GM21825 (cell line): ENCODE measurements around the gene TBX5.

Source experiments
- ATAC-seq: cut with Tn5 transposase; IDR thresholded peaks from one replicate; pipeline ENCODE4 v1.9.1; 2021; ENCODE audit warnings: mild to moderate bottlenecking, moderate library complexity; ENCODE audit not compliant: unreplicated experiment

Gene TBX5

GRCh38 chr12:114406984-114407841 is 1.3 kb upstream of the TBX5 start:
- no peak for ATAC-seq

DNA sequence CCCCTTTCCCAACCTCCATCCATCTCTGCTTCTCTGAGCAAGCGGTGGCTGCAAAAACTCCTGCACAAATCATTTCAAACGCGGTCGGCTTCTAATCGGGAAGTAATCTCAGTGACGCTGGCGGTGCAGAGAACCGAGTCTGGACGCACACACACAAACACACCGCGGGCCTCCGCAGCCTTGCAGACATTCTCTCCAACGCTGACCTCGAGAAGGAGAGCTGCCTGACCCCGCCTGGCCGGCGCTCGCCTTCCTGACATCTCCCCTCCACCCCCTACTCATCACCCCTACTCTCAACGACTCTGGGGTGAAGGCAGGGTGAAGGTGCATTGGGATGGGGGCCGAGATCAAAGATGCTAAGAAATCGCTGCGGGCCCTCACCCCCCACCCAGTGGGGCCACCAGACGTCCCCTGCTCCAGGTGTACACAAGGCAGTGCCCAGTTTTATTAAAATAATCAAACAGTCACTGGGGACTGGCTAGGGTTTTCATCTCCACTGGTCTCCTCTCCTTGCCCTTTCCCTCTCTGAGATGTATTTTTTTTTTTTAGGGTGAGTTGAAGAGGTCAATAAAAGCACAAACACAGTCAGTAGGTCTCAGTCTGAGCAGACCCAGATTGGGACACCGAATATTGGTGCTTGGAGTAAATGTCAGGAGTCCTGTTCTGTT is 506 bp upstream of the TBX5 start:
- ATAC-seq: no peak

DNA sequence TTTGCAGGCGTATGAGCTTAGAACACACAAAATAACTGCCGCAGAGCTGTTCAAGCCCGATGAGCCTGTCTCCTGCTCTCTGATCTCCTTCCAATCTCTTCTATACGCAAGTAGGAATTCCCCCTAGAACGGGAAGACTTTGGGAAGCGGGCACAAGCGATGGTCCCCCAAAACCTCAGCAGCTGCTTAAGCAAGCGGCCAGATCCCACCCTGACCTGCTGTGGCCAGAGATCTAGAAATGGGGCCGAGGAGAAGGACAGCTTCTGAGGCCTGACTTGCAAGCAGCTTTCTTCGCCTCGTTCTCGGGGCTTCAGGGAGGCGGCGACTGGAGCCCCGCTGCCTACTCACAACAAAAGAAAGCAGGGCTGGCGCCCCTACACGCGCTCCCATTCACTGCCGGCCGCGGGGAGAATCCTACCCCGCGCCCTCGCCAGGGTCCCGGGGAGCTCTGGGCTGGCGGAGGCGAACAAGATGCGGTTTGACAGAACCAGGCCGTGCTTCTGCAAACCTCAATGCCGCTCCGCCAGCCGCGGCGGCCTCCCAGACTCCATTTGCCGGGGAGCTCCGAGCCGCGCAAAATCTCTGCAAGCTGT is 922 bp downstream of the TBX5 start:
- no peak for ATAC-seq

DNA sequence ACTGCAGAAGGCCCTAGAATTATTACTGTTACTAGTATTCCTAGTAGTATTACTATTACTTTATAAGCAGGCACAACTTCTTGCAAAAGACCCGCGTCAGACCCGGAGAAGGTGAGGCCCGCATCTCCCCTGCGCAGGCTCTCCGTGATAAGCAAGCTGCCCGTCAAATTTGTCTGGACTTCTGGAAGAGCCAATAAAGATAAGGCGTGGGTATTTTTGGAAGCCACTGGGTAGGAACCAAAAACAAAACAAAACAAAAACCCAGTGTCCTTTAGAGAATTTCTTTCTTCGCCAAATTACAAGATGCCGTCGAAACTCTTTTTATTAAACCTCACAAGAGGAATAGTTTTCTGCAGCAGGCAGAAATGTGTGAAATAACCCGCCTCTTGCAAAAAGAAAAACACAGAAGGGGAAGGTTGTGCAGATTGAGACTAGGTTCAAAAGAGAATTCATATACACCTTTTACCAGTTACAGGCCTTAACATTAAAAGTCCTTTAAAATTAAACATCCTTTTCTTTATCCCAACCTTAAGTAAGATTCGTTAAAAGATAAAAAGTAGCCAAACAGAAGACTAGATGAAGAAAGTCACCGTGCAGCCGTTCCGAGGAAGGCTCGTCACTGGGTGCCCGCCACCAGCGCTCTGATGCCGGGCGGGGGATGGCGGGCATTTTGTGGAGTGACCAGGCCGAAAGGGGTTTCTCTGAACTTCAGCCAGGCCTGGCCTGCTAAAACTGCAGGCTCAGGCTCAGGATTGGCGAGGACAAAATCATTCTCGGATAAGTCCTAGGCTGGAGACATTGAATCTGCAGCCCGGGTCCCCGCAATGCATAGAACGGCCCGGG is 1.6 kb downstream of the TBX5 start:
- ATAC-seq: no peak

GRCh38 chr12:114403690-114404066 is 2.3 kb downstream of the TBX5 start:
- no peak for ATAC-seq

DNA sequence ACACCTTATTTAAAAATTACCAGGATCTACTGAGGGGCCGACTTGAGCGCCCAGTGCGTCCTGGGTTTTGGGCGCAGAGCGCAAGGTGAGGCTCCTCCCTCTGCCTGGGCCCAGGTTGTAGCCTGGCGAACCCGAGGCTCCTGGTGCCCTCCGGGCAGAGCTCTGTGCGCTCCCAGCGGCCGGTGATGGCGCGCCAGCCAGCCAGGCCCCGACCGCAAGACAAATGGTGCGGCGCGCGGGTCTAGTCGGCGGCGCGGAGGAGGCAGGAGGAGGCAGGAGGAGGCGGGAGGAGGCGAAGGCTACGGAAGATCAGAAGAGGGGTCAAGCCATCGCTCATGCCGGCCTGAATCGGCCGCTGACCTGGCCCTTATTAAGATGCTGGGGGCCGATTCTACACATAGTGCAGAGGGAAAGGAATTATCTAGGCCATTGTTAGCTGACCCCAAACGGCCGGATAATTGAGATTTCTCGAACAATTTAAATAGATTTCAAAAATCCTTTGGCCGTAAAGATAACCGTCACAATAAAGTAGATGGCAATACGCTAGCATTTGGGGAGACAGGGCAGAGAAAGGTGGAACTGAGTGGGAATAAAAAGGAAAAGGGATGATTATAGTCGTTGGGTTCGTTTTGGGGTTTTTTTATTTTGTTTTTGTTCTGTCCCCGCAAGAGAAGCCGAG is 2.8 kb downstream of the TBX5 start:
- ATAC-seq: no peak

DNA sequence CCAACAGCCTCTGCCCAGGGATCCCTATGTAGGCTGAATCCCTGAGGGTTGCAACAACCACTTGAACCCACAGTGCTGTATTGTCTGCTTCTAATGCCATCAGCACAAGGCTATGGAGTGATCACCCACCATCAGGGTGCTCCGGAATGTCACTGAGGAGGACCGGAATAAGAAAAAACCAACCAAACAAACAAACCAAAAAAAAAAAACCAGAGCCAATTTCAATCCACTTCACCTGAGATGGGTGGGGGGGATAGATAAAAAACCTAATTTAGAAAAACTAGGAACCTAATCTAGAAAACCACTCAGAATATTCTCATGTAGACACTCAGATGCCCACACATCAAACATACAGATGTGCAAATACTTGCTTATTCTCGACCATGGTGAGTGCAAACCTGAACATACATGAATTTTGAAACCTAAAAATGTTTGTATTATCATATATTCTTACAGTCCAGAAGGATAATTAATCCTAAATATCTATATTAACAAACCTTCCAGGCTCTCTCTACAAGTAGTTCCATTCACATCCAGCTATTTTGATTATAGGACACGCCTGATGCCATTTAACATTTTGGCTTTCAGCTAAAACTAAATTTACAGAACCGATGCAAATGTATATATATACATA is 3.7 kb downstream of the TBX5 start:
- no peak for ATAC-seq

- no peak for ATAC-seq
Measured at GRCh38 chr12:114401328-114402083, 4.4 kb downstream of the TBX5 start.

DNA sequence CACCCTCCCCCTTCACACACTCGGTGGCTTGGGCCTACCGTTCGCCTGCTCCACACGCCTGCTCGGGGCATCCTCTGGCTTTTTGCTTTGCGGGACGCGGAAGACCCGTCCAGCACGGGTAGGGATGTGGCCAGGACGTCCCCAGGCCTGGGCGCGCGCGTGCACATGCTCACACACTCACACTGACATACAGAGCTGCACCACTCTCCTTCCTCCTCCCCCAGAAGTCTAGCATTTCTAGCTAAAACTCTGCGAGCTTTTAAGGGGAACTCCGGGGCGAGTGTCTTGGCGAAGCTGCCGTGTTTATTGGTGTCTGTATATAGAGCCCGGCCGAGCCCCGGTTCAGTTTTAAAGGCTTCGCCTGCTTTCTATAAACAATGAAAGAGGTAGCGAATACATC is 5.0 kb downstream of the TBX5 start:
- no peak for ATAC-seq

GRCh38 chr12:114400361-114400811 is 5.6 kb downstream of the TBX5 start:
- no peak for ATAC-seq

GRCh38 chr12:114399664-114400211 is 6.2 kb downstream of the TBX5 start:
- no peak for ATAC-seq

DNA sequence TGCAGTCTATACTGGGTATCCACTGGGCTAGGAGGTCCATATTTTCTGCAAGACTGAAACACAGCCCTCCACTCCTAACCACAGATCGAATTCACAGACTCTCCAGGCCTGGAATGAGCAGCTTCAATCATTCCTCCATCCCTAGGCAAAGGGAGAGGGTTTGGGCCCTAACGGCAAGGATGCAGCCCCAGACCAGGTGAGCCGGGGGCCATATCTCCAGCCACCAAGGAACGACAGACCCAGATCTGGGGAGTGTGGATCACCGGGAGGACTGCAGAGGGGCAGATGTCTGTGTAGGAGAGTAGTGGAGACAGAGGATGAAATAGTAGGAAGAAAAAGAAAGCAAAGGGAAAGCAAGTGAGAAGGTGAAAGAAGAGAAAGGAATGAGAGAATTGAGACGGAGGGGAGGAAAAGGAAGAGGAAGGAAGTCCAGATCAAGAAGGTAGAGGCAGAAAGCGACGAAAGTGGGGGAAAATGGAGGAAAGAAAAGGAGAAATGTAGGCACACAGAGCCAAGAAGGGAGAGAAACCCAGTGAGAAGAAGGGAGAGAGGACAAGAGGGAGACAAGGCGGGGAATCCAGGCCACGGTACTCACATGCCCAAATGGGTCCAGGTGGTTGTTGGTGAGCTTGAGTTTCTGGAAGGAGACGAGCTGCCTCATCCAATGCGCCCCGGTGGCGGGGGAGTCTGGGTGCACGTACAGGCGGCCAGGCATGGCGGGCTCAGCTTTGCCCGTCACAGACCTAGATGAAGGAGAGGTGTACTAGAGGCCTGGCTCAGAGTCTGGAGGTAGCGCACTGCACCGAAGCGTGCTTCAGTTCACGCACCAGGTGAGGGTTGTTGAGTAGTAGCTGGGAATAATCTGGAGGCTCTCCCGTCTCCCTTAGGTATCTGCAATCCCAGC is 7.7 kb downstream of the TBX5 start:
- ATAC-seq: no peak

DNA sequence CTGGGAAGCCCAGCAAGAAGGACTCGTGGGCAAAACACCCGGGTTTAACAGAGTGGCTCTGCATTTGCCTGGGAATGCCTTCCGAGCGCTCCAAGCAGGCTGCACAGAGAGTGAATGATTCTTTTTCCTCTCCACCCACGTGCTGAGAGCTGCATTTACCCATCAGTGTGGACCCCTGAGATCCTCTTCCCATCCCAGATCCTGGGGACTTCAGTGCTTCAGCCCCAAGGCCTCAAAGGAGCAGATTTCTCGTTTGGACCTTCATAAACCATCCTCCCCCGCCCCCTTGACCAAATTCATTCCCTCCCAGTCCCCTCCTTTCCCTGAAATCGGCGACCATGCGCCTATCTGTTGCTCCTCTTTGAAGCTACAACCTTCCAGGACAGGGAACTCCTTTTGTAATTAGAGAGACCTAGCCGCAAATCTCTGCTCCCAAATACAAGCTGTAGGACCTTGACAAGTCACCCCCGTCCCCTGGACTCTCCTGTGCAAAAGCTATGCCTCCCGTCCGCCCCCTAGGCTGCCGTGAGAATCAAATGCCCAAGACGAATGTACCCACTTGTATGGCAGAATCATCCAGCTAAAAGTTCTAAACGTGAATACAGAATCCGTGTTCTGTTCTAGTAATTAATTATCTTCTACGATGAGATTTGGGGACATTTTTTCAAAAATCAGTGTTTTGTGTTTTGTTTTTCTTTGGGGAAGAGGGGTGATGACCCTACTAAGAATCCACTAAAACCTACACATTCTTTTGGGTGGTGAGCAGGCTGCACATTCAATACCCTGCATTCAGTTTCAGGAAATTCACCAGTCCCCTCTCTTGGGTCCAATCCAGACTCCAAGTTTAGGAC is 8.8 kb downstream of the TBX5 start:
- no peak for ATAC-seq

DNA sequence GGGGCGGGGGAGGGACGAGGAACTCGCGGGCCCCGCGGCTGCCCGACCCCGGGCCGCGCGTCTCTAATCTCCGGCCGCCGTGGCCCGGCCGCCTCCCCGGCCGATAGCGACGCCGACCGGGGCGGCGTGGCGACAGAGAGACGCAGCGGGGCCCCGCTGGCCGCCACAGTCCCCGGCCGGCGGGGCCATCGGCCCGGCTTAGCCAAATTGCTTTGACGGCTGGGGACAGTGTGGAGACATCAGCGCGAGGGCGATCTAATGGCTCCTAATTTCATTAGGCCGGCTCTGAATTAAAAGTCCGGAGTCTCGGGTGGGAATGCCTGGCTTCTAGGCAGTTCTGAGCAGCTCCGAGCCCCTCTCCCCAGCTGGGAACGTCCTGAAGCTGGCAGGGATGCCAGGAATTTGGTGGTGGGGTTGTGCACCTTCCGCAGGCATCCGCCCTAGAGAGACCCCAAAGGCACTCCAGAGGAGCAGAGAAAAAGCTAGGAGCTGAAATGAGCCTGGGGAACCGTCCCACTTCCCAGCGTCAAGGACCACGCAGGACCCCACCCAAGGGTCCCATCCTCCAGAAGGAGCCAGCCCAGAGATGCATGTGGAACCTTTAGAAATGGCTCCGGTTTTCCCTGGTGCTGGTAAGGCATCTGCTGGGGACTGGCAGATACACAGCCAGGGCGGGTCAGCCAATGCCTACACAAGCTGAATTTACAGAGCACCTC is 9.6 kb downstream of the TBX5 start:
- ATAC-seq: no peak

DNA sequence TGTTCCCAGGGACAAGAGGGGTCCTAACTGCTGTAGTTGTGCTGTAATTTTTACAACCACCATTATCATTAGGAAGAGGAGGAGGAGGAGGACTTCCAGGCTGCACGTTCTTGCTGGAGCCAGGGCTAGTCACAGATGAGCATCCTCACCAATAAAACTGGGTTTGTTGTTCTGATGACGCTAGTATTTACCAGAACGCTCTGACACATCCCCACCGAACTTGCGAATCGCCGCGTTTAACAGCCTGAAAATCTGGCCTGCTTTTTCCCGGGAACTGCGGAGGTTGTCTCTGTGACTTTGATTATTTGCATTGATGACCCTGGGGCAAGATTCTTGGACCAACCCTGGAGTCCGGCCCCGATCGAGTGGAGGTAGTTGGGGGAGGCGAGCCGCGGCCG is 10.2 kb downstream of the TBX5 start:
- no peak for ATAC-seq

GRCh38 chr12:114395233-114395632 is 10.7 kb downstream of the TBX5 start:
- no peak for ATAC-seq
